ENCODE data around the gene BMPR1B. TPM values are rescaled to one million over a fixed set of nuclear protein-coding genes. Genes with fewer than 3 reads are reported as not detected.

BMPR1B gene
- total RNA-seq, 1 donor, result 13.5 TPM

DNA sequence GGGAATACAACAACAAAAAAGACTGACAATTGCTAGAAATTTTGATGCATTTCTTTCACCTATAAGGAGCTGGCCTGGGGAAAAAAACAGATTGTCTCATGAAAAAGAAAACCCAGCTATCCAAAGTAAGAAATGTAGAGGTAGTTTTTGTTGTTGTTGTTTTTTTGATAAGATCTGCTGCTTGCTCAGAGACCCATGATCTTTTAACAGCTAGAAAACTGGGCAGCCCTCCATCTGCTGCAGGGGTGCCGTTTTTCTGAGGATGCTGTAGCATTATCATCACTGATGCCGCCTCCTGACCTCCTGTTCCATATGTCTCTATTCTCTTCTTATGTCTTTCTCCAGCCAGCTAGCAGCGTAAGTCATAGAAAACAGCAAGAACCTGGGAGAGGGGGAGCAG, 98.3 kb downstream of the BMPR1B start:
- no peak for DNase-seq (ENCODE audit: low read depth)
- TF ChIP-seq, protein P1, sequence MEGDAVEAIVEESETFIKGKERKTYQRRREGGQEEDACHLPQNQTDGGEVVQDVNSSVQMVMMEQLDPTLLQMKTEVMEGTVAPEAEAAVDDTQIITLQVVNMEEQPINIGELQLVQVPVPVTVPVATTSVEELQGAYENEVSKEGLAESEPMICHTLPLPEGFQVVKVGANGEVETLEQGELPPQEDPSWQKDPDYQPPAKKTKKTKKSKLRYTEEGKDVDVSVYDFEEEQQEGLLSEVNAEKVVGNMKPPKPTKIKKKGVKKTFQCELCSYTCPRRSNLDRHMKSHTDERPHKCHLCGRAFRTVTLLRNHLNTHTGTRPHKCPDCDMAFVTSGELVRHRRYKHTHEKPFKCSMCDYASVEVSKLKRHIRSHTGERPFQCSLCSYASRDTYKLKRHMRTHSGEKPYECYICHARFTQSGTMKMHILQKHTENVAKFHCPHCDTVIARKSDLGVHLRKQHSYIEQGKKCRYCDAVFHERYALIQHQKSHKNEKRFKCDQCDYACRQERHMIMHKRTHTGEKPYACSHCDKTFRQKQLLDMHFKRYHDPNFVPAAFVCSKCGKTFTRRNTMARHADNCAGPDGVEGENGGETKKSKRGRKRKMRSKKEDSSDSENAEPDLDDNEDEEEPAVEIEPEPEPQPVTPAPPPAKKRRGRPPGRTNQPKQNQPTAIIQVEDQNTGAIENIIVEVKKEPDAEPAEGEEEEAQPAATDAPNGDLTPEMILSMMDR (IDR thresholded peaks at IDR 0.05; ENCODE audit: insufficient read depth, low read length), result no peak
- H3K4me3 ChIP-seq (ENCODE audit: low read depth, low read length), result no peak overlapping the region

DNA sequence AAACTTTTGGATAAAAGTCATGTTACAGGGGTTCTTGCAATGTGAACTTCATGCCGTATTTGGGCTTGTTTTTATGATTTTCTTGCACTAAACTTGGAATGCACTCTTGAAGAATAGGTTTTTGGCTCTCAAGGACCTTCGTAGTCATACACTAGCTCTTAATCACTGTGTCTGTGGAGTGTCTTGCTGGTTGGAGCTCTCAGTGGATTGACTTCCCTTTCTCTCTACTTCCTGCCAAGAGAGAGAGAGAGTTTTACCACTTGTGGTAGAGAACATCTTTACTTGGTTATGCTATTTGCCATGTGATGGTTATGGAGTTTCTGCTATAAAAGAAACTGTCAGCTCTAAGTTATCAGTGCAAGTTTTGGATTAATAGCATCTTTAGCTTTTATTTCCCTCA, 112.4 kb downstream of the BMPR1B start:
- peak; percentile 80 for DNase-seq (ENCODE audit: low read depth)
- TF ChIP-seq, protein P1 (IDR thresholded peaks at IDR 0.05; ENCODE audit: insufficient read depth, low read length), result no peak
- no peak overlapping the region for H3K4me3 ChIP-seq (ENCODE audit: low read depth, low read length)

DNA sequence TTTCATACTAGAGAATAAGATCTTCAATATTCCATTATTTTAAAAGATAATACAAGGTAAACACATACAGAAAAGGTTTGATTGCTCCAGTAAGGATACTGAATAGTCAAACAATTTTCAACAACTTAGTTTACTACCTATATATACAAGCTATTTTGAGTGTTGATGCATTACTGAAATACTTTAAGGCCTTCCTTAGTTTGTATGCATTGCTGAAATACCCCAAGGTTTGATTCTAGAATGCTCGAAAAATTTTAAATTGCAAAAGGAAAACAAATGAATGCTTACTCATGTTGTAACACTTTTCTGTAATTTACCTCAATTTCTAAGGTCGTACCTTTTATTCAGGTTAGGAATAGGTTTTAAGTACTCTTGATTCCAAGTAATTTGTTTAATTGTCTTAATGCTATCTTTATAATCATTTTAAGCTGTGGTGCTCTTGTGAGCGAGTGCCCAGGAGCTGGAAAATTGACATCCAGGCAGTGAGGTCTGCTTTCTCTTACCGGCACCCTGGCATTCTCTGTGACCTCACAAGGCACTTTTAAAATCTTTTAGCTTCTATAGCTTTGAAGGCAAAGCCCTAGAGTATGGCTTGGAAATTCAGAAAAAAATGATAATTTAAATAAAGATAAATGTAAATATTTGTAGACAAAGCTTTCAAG, 114.0 kb downstream of the BMPR1B start:
- TF ChIP-seq, protein P1 (IDR thresholded peaks at IDR 0.05; ENCODE audit: insufficient read depth, low read length), result no peak
- H3K4me3 ChIP-seq (ENCODE audit: low read depth, low read length), result no peak overlapping the region
- no peak for DNase-seq (ENCODE audit: low read depth)

DNA sequence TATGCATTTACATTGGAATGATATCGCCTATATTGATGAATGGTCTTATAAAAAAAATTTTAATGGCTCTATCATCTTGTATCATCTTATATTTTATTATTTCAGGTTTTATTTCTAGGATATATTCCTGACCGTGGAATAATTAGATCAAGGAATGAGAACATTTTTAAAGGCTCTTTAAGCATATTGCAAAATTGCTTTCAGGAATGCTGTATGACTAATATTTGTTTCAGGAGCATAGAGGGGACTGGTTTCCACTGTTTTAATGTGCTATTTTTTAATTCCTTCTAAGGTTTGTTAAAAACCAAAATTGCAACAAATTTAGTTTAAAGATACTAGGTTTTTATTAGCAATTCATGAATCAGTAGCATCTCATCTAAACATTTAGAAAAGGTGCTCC, 120.2 kb downstream of the BMPR1B start:
- peak; percentile 54 for DNase-seq (ENCODE audit: low read depth)
- no peak overlapping the region for H3K4me3 ChIP-seq (ENCODE audit: low read depth, low read length)

DNA sequence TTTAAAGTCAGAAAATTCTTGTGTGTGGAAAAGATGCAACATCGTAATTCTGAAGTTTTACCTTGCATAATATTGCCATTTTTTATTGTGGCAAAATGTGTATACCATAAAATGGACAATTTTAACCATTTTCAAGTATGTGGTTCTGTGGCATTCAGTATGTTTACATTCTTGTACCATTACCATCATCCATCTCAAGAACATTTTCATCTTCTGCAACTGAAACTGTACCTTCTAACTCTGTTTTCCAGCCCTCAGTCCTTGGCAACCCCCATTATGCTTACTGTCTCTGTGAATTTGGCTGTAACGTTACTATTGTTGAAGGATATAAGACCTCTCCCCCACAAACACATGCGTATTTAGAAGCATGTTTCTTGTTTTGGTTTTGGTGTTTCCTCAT, 123.2 kb downstream of the BMPR1B start:
- TF ChIP-seq, protein P1 (IDR thresholded peaks at IDR 0.05; ENCODE audit: insufficient read depth, low read length), result no peak
- no peak for DNase-seq (ENCODE audit: low read depth)
- no peak overlapping the region for H3K4me3 ChIP-seq (ENCODE audit: low read depth, low read length)

More for the DNA sequence above, 120.2 kb downstream of the BMPR1B start:
- TF ChIP-seq, protein P1 (IDR thresholded peaks at IDR 0.05; ENCODE audit: insufficient read depth, low read length), result no peak

DNA sequence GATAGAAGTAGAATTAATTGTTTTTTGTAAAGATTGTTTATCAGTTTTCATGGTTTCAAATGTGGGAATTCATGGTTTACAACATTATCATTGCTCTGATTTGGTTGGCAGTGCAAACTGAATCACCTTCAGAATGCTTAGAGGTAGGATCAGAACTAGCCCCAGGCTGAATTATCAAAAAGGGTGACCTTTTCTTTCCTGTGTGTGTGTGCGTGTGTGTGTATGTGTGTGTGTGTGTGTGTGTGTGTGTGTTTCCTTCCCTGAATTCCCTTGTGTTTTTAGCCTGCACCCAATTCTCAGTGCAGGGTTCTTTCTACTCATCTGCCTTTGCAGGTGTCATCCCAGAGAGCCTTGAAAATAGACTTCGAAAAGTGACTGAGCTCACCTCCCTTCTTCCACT, 125.0 kb downstream of the BMPR1B start:
- TF ChIP-seq, protein P1 (IDR thresholded peaks at IDR 0.05; ENCODE audit: insufficient read depth, low read length), result no peak
- DNase-seq (ENCODE audit: low read depth), result no peak
- H3K4me3 ChIP-seq (ENCODE audit: low read depth, low read length), result no peak overlapping the region

DNA sequence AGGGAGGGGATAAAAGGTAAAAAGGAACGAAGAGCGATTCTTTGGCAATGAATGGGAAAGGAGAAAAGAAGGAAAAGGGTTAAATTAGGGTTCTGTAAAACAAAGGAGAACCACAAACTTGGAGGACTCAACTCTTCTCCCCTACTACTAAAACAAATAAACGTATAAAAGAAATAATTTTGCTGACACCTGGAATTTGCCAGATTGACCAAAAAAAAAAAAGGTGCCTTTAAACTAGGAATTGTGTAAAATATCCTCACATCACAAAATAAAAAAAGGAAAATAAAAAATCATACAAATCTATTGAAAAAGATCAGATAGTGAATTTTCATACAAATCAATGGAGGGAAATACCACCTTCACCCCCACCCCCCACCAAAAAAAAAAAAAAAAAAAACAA, 129.3 kb downstream of the BMPR1B start:
- no peak for DNase-seq (ENCODE audit: low read depth)
- no peak overlapping the region for H3K4me3 ChIP-seq (ENCODE audit: low read depth, low read length)
- TF ChIP-seq, protein P1 (IDR thresholded peaks at IDR 0.05; ENCODE audit: insufficient read depth, low read length), result no peak
